GM12801 (cell line): ENCODE measurements around the gene PTPN18.

ENCODE experiments used
- TF ChIP-seq, protein P1 (sequence below): IDR thresholded peaks from one replicate; pipeline ENCODE4 v1.5.1; 2011; ENCODE audit warnings: control low read depth; ENCODE audit not compliant: insufficient read length; ENCODE audit errors: extremely low read depth

The PTPN18 gene

DNA sequence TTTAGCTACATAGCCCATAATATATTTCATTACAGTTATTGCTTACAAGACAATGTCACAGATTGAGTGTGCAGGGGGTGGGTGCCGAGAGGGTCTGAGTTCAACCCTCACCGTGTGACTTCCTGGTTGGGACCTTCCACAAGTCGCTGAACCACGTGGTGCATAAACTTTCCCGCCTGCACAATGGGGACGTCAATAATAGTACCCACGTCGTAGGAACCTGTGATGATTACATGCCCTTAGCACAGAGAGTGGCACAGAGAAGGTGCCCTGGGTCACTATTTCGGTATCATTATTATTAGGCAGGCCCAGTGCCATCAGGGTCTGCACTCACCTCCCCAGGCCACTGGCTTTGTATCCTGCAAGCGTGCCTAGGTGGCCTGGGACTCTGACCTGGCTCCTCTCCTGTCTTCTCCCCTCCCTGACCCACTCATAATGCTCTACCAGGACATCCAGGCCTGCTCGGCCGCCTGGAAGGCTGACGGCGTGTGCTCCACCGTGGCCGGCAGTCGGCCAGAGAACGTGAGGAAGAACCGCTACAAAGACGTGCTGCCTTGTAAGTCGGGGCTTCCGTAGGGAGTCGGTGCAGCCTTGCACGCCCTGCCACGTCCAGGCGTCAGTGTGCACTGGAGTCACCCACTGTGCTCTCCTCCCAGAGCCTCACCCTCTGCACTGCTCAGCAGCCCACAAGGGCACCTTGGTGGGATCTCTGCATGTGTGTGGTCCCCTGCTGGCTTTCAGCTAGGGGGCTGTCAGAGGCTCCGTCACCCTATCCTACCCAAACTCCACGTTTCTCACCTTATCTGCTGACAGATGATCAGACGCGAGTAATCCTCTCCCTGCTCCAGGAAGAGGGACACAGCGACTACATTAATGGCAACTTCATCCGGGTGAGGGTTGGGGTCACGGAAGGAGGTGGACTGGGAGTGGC lies 2.8 kb downstream of the PTPN18 start:
- TF ChIP-seq, protein P1, sequence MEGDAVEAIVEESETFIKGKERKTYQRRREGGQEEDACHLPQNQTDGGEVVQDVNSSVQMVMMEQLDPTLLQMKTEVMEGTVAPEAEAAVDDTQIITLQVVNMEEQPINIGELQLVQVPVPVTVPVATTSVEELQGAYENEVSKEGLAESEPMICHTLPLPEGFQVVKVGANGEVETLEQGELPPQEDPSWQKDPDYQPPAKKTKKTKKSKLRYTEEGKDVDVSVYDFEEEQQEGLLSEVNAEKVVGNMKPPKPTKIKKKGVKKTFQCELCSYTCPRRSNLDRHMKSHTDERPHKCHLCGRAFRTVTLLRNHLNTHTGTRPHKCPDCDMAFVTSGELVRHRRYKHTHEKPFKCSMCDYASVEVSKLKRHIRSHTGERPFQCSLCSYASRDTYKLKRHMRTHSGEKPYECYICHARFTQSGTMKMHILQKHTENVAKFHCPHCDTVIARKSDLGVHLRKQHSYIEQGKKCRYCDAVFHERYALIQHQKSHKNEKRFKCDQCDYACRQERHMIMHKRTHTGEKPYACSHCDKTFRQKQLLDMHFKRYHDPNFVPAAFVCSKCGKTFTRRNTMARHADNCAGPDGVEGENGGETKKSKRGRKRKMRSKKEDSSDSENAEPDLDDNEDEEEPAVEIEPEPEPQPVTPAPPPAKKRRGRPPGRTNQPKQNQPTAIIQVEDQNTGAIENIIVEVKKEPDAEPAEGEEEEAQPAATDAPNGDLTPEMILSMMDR: no peak

DNA sequence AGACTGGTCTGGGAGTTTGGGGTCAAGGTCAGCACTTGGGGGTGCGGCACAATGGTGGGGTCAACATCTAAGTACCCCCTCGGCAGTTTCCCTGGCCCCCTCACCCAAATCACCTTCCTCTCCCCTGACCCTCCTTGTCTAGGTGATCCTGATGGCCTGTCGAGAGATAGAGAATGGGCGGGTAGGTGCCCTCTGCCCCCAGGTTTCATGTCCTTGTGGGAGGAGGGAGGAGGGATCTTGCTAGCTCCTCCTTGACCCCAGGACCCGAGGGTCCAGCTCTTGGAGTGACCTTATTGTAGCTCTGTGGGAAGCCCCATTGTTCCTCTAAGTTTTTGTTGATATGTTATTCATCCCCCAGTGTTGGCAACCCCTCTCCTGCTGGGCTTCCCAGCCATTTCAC lies 3.6 kb downstream of the PTPN18 start:
- TF ChIP-seq, protein P1: no peak

DNA sequence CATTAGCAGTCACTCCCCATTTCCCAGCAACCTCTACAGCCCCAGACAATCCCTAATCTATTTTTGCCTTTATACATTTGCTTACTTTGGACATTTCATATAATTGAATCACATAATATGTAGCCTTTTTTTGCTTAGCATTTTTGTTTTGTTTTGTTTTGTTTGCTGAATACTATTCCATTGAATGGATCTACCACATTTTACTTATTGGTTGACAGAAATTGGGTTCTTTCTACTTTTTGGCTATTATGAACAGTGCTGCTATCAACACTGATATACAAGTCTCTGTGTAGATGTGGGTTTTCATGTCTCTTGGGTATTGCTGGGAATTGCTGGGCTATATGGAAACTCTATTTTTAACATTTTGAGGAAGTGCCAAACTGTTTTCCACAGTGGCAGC lies 7.6 kb downstream of the PTPN18 start:
- TF ChIP-seq, protein P1: no peak

DNA sequence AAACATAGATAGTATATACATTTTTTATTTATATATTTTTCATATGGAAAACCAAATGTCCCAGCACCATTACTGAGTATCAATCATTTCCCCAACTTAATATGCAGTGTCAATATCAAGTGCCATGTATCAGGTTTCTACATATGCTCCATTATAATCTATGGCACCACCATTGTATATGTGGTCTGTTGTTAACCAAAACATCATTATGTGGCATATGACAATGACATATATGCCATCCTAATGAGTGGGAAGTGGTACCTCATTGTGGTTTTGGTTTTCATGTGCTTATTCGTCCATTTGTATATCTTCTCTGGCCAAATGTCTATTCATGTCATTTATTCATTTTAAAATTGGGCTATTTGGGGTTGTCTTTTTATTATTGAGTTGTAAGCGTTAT lies 9.2 kb downstream of the PTPN18 start:
- TF ChIP-seq, protein P1: no peak

DNA sequence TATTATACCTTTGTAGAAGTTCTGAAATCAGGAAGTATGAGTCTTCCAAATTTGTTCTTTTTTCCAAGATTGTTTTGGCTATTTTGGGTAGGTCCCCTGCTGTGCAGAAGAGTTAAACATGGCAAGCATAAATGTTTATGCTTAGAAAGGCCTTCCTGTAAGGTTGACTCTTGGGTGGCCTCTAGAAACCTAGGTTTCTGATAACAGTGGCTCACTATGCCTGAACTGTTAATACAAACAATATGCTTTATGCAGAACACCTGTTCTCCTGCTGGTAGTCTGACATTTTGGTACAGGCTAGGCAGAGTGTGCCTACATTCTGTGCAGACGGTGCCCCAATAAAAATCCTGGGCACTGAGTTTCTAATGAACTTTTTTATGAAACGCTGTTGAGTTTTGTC lies 10.1 kb downstream of the PTPN18 start:
- TF ChIP-seq, protein P1: no peak

DNA sequence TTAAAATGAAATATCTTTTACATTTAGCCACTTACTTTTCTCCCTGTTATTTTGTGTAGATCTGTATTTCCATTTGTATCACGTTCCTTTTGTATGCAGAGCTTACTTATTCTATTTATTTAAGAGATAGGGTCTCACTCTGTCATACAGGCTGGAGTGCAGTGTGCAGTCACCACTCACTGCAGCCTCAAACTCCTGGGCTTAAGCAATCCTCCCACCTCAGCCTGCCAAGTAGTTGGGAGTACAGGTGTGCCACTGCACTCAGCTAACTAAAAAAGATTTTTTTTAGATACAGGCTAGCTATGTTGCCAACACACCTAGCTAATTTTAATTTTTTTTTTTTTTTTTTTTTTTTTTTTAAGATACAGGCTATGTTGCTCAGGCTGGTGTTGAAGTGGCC lies 10.9 kb downstream of the PTPN18 start:
- TF ChIP-seq, protein P1: no peak

DNA sequence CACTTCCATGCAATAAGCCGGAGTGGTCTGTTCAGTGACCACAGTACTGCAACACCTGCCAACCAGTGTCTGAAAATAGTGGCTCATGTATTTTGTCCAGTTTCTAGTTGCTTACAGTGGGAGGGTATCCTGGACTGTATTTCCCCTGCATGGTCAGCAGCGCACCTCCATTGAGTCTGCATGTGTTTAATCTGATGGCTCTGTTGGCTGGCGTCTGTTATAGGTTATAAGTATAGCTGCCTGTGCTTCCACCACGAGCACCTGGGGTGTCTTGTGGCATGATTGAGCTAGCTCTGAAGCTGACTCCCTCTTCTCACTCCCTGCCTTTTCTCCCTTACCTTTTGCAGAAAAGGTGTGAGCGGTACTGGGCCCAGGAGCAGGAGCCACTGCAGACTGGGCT lies 12.9 kb downstream of the PTPN18 start:
- TF ChIP-seq, protein P1: no peak
